Endothelial cell of umbilical vein (primary cell): ENCODE data around the gene SSPN. TPM values are rescaled to one million over a fixed set of nuclear protein-coding genes. Genes with fewer than 3 reads are reported as not detected.

Source experiments
- BruUV-seq: library from RNA; stranded (reverse); fragments of 400-500 nt; replicated peaks from 2 replicates; lab custom pipeline; 2021; lab: Mats Ljungman, UMichigan
- CTCF ChIA-PET: fragments of 300-600, 350-600 bp; sonication (Branson Sonifier 250); formaldehyde crosslinking; loops from one replicate; lab custom pipeline; 2021; ENCODE audit warnings: antibody characterized with exemption, inconsistent platforms; lab: Charles Lee
- POLR2A ChIA-PET: fragments of 300-600, 350-600 bp; sonication (Branson Sonifier 250); formaldehyde crosslinking; loops from one replicate; lab custom pipeline; 2021; ENCODE audit warnings: antibody characterized with exemption, inconsistent platforms; lab: Charles Lee
- DNase-seq: peaks from one replicate; pipeline ENCODE4 v3.0.0-alpha.2; 2011; ENCODE audit warnings: low read depth, low spot score
- FAIRE-seq: peaks from 2 replicates; lab custom pipeline; 2011; peaks lifted over from hg19 to GRCh38; lab: Jason Lieb, UNC
- H2AFZ ChIP-seq: 2 replicates; pipeline ENCODE4 v1.6.0; 2012; ENCODE audit warnings: low read depth, low read length, control low read depth, inconsistent platforms
- H3K27ac ChIP-seq: 2 replicates; pipeline ENCODE4 v1.5.1; 2011; ENCODE audit warnings: low read depth, mild to moderate bottlenecking, control low read depth, low read length, moderate library complexity; ENCODE audit not compliant: insufficient read depth
- H3K27me3 ChIP-seq, 2 experiments: 2 replicates each; pipeline versions ENCODE4 v1.6.0 to v1.6.1; 2011; ENCODE audit warnings: low read length in 2 of 2, mixed read lengths in 1 of 2; ENCODE audit not compliant: control insufficient read depth in 2 of 2, insufficient read depth in 2 of 2
- H3K36me3 ChIP-seq, 2 experiments: 2 replicates in 1 of 2; 3 replicates in 1 of 2; pipeline ENCODE4 v1.5.1; 2011; ENCODE audit warnings: low read length in 2 of 2, mild to moderate bottlenecking in 1 of 2, moderate library complexity in 1 of 2; ENCODE audit not compliant: control insufficient read depth in 2 of 2, insufficient read depth in 2 of 2; ENCODE audit errors: extremely low read depth in 1 of 2
- H3K4me1 ChIP-seq: 3 replicates; pipeline ENCODE4 v1.5.1; 2011; ENCODE audit warnings: mild to moderate bottlenecking, low read length; ENCODE audit not compliant: control insufficient read depth, insufficient read depth; ENCODE audit errors: extremely low read depth
- H3K4me2 ChIP-seq: 2 replicates; pipeline ENCODE4 v1.6.1; 2011; ENCODE audit warnings: low read length, control low read depth, mixed read lengths; ENCODE audit not compliant: insufficient read depth
- H3K4me3 ChIP-seq, 3 experiments: fragments of 200-600 bp in 1 of 3; sonication (generic), shearing (Covaris generic) in 1 of 3; replicated peaks in 1 of 3; 2 replicates each; pipeline ENCODE4 v1.5.1; 2011 to 2016; ENCODE audit warnings: control low read depth in 3 of 3, low read length in 3 of 3, mild to moderate bottlenecking in 2 of 3, inconsistent platforms in 1 of 3, low read depth in 1 of 3, moderate library complexity in 1 of 3; ENCODE audit not compliant: insufficient read depth in 1 of 3
- H3K79me2 ChIP-seq: 2 replicates; pipeline ENCODE4 v1.6.0; 2012; ENCODE audit warnings: low read length, inconsistent platforms; ENCODE audit not compliant: control insufficient read depth, insufficient read depth
- H3K9ac ChIP-seq: replicated peaks from 2 replicates; pipeline ENCODE3; 2011; ENCODE audit warnings: low read length, control low read depth; ENCODE audit not compliant: insufficient read depth; ENCODE audit errors: extremely low read depth
- H3K9me1 ChIP-seq: replicated peaks from 3 replicates; pipeline ENCODE4 v1.6.0; 2011; ENCODE audit warnings: mild to moderate bottlenecking, low read length; ENCODE audit not compliant: control insufficient read depth, insufficient read depth; ENCODE audit errors: extremely low read depth
- H3K9me3 ChIP-seq: replicated peaks from 2 replicates; pipeline ENCODE4 v1.5.1; 2012; ENCODE audit warnings: low read length, inconsistent platforms; ENCODE audit not compliant: control insufficient read depth, insufficient read depth
- H4K20me1 ChIP-seq: replicated peaks from 2 replicates; pipeline ENCODE3; 2011; ENCODE audit warnings: mild to moderate bottlenecking, low read length; ENCODE audit not compliant: control insufficient read depth, insufficient read depth; ENCODE audit errors: extremely low read depth
- EZH2 ChIP-seq: IDR thresholded peaks from 2 replicates; pipeline ENCODE4 v1.6.1; 2012; ENCODE audit warnings: borderline replicate concordance, low read depth, mild to moderate bottlenecking, moderate library complexity, low read length, inconsistent platforms; ENCODE audit not compliant: severe bottlenecking
- FOS ChIP-seq: IDR thresholded peaks from 2 replicates; pipeline ENCODE4 v1.6.1; 2011; ENCODE audit warnings: mild to moderate bottlenecking, low read length, moderate library complexity, borderline replicate concordance; ENCODE audit not compliant: insufficient read depth
- GATA2 ChIP-seq: IDR thresholded peaks from 2 replicates; pipeline ENCODE4 v1.7.0; 2011; ENCODE audit warnings: low read depth, mild to moderate bottlenecking, moderate library complexity, mixed read lengths, low read length; ENCODE audit not compliant: insufficient read length, insufficient read depth
- JUN ChIP-seq: IDR thresholded peaks from 2 replicates; pipeline ENCODE4 v1.6.1; 2011; ENCODE audit warnings: borderline replicate concordance, low read depth; ENCODE audit not compliant: insufficient read length, insufficient read depth
- MYC ChIP-seq: IDR thresholded peaks from one replicate; pipeline ENCODE4 v1.6.1; 2011; ENCODE audit warnings: mild to moderate bottlenecking, low read depth, low read length
- POLR2A ChIP-seq: IDR thresholded peaks from 2 replicates; pipeline ENCODE4 v1.6.1; 2012; ENCODE audit warnings: low read depth, mild to moderate bottlenecking, control low read depth, low read length
- POLR2AphosphoS5 ChIP-seq: IDR thresholded peaks from 2 replicates; pipeline ENCODE4 v1.6.1; 2012; ENCODE audit warnings: low read depth, mild to moderate bottlenecking, control low read depth, low read length, moderate library complexity; ENCODE audit not compliant: insufficient read depth
- dilution Hi-C: fragments of 300-500 bp; cut with MboI; formaldehyde crosslinking; loops from one replicate; pipeline ENCODE4 v1.15.0; 2019; ENCODE audit warnings: low sequenced_read_pairs; ENCODE audit not compliant: extremely low pct_ligation_motif_present
- intact Hi-C: fragments of 100-400 bp; cut with micrococcal nuclease; formaldehyde crosslinking; loops from one replicate; pipeline ENCODE4 v1.10.0; 2022
- polyA plus RNA-seq, 4 experiments: library from polyadenylated mRNA; depleted of rRNA in 3 of 4; stranded (reverse) in 3 of 4; unstranded in 1 of 4; fragments of >200 nt; gene quantifications; 2 replicates each; pipeline versions ENCODE4 v1.2.1 to v1.2.3, GENCODE V29; 2011 to 2012; ENCODE audit warnings: missing spikeins in 1 of 4
- total RNA-seq: library from RNA; stranded (reverse); gene quantifications from 2 replicates; pipeline ENCODE4 v1.2.3, GENCODE V29; 2021
- TF ChIP-seq, protein P1 (sequence below): IDR thresholded peaks from 2 replicates; pipeline ENCODE4 v1.6.1; 2011; ENCODE audit not compliant: insufficient read depth, insufficient read length
- TF ChIP-seq, protein P2 (sequence below), 2 donors: IDR thresholded peaks; 1 replicate in 1 of 2; 2 replicates in 1 of 2; pipeline ENCODE4 v1.5.1; 2011; ENCODE audit warnings: low read length in 2 of 2, mild to moderate bottlenecking in 2 of 2, moderate library complexity in 2 of 2, control low read depth in 1 of 2, inconsistent platforms in 1 of 2, low read depth in 1 of 2; ENCODE audit not compliant: insufficient read depth in 1 of 2; ENCODE audit errors: extremely low read depth in 1 of 2

SSPN gene
- total and polyA plus RNA-seq, 2 donors (not counting 3 experiments of a cell fraction or from before 2014, with no cell fraction given), result 1.3 to 2.1 TPM

DNA sequence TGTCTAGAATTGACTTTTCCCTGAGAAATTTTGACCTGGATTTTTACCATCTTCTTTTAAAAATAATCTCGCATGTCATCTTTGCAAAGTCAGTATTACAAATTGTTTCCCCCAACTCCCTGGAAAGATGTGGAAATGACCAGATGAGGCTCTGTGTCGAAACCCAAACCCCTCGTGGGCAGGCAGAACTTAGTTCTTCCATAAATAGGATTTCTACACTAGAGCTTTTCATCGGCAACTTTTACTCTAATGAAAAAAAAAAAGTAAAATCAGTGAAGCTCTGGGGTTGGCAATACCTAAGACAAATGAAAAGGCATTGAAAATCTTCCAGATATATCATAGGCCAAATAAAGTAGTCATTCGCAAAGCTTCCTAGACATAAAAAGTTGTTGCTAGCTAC, 17.0 kb downstream of the SSPN start:
- H3K9me3 ChIP-seq, result no peaks in the 10 kb centered on the region
- no TSS peak for BruUV-seq
- no peaks in the 10 kb centered on the region for H3K4me1 ChIP-seq
- H3K9ac ChIP-seq, result no peak overlapping the region
- no peak overlapping the region for H2AFZ ChIP-seq
- H3K36me3 ChIP-seq, result no peaks in the 10 kb centered on the region
- CTCF ChIA-PET, result interaction anchor here (0.6 to 1.1 kb wide), 4 partner anchors 13 to 236 kb away, joined by 3 to 4 read pairs (median 3); no protein-coding TSS in a partner anchor
- H3K4me2 ChIP-seq, result no peak overlapping the region
- peaks cover 6 to 9% of the 10 kb centered on the region in 2 experiments for H3K27me3 ChIP-seq
- TF ChIP-seq GATA2 (no peak), JUN (no peak), EZH2 (no peak), FOS (no peak), POLR2A (no peak), POLR2AphosphoS5 (no peak), MYC (no peak)
- TF ChIP-seq, protein P1, sequence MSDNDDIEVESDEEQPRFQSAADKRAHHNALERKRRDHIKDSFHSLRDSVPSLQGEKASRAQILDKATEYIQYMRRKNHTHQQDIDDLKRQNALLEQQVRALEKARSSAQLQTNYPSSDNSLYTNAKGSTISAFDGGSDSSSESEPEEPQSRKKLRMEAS, result no peak
- TF ChIP-seq, protein P2, sequence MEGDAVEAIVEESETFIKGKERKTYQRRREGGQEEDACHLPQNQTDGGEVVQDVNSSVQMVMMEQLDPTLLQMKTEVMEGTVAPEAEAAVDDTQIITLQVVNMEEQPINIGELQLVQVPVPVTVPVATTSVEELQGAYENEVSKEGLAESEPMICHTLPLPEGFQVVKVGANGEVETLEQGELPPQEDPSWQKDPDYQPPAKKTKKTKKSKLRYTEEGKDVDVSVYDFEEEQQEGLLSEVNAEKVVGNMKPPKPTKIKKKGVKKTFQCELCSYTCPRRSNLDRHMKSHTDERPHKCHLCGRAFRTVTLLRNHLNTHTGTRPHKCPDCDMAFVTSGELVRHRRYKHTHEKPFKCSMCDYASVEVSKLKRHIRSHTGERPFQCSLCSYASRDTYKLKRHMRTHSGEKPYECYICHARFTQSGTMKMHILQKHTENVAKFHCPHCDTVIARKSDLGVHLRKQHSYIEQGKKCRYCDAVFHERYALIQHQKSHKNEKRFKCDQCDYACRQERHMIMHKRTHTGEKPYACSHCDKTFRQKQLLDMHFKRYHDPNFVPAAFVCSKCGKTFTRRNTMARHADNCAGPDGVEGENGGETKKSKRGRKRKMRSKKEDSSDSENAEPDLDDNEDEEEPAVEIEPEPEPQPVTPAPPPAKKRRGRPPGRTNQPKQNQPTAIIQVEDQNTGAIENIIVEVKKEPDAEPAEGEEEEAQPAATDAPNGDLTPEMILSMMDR (IDR thresholded peaks at IDR 0.05; ENCODE audit: extremely low read depth in 1 of 2, insufficient read depth in 1 of 2, low read depth in 1 of 2, low read length in 2 of 2), result no peak
- H3K9me1 ChIP-seq, result no peaks in the 10 kb centered on the region
- dilution Hi-C loops, result no loop called here
- no peak for DNase-seq
- H3K4me3 ChIP-seq, result no peak overlapping the region
- no peaks in the 10 kb centered on the region for H4K20me1 ChIP-seq
- POLR2A ChIA-PET, result no interaction called here
- no peak overlapping the region for H3K27ac ChIP-seq
- intact Hi-C loops, result no loop called here
- H3K79me2 ChIP-seq, result no peaks in the 10 kb centered on the region
- peak; percentile 31 for FAIRE-seq
